CD4-positive, alpha-beta T cell (primary cell): ENCODE results near the gene OGFOD2. TPM values are rescaled to one million over a fixed set of nuclear protein-coding genes. Genes with fewer than 3 reads are reported as not detected.

Experiments
- ATAC-seq: fragments of 200-7000 bp; cut with Tn5 transposase; one replicate; pipeline ENCODE4 v1.10.0; 2022; ENCODE audit warnings: mild to moderate bottlenecking; ENCODE audit not compliant: poor library complexity
- CTCF ChIA-PET: fragments of 350-600 bp; sonication (Branson Sonifier 250); formaldehyde crosslinking; loops from one replicate; lab custom pipeline; 2021; ENCODE audit warnings: antibody characterized with exemption, inconsistent platforms; lab: Charles Lee
- POLR2A ChIA-PET: fragments of 350-600 bp; sonication (Branson Sonifier 250); formaldehyde crosslinking; loops from one replicate; lab custom pipeline; 2021; ENCODE audit warnings: antibody characterized with exemption, inconsistent platforms; lab: Charles Lee
- DNase-seq, 14 experiments: peaks; one replicate each; pipeline ENCODE4 v3.0.0-alpha.2; 2013 to 2020; ENCODE audit warnings: mixed read lengths in 2 of 14
- H3K27ac ChIP-seq, 2 donors: one replicate each; pipeline versions ENCODE4 v1.5.1 to v1.7.0; 2013; ENCODE audit warnings: low read length in 2 of 2, low read depth in 1 of 2, mild to moderate bottlenecking in 1 of 2
- H3K27me3 ChIP-seq, 2 experiments: 1 replicate in 1 of 2; 2 replicates in 1 of 2; pipeline versions ENCODE4 v1.6.1 to v1.7.0; 2013; ENCODE audit warnings: low read length in 2 of 2, control low read depth in 1 of 2, mild to moderate bottlenecking in 1 of 2, moderate library complexity in 1 of 2; ENCODE audit not compliant: insufficient read depth in 2 of 2, control insufficient read depth in 1 of 2
- H3K36me3 ChIP-seq: one replicate; pipeline ENCODE4 v1.6.1; 2013; ENCODE audit warnings: low read length, control low read depth; ENCODE audit not compliant: insufficient read depth
- H3K4me1 ChIP-seq: one replicate; pipeline ENCODE4 v1.6.1; 2013; ENCODE audit warnings: low read length, control low read depth; ENCODE audit not compliant: insufficient read depth
- H3K4me3 ChIP-seq: one replicate; pipeline ENCODE4 v1.5.1; 2013; ENCODE audit warnings: mild to moderate bottlenecking, low read length, moderate library complexity
- H3K9me3 ChIP-seq, 2 experiments: 1 replicate in 1 of 2; 2 replicates in 1 of 2; pipeline versions ENCODE4 v1.6.1 to v1.7.0; 2013; ENCODE audit warnings: low read length in 2 of 2, mild to moderate bottlenecking in 2 of 2, control low read depth in 1 of 2, moderate library complexity in 1 of 2; ENCODE audit not compliant: control insufficient read depth in 1 of 2, insufficient read depth in 1 of 2
- H3K27ac Mint-ChIP-seq: one replicate; pipeline ENCODE4 v1.8.0; 2020; ENCODE audit warnings: mixed read lengths
- H3K27me3 Mint-ChIP-seq: one replicate; pipeline ENCODE4 v1.8.0; 2021; ENCODE audit warnings: mixed read lengths
- H3K36me3 Mint-ChIP-seq: one replicate; pipeline ENCODE4 v1.8.0; 2021; ENCODE audit warnings: low read depth, mixed read lengths
- H3K4me1 Mint-ChIP-seq: one replicate; pipeline ENCODE4 v1.8.0; 2021; ENCODE audit warnings: low read depth, mixed read lengths
- H3K4me3 Mint-ChIP-seq: one replicate; pipeline ENCODE4 v1.8.0; 2020; ENCODE audit warnings: mild to moderate bottlenecking, mixed read lengths
- H3K9me3 Mint-ChIP-seq: one replicate; pipeline ENCODE4 v1.8.0; 2020; ENCODE audit warnings: mixed read lengths
- intact Hi-C, 2 experiments: fragments of 100-400 bp; cut with DNase I in 1 of 2; cut with micrococcal nuclease in 1 of 2; formaldehyde crosslinking; loops; one replicate each; pipeline versions ENCODE4 v1.15.1 to v1.9.0; 2023 to 2025; cut with DNase I, micrococcal nuclease
- total RNA-seq, 174 experiments: library from RNA in 2 of 174; stranded (reverse) in 2 of 174; gene quantifications; one replicate each; pipeline ENCODE4 v1.2.3 and lab custom pipeline; 2021 to 2026
- TF ChIP-seq, protein P1 (sequence below): fragments of 200-600 bp; IDR thresholded peaks from one replicate; pipeline ENCODE4 v1.8.0; 2022; ENCODE audit warnings: antibody characterized with exemption, mild to moderate bottlenecking

OGFOD2 gene
- total RNA-seq, 2 experiments from 2014 or later: 12.0 to 14.9 TPM

DNA sequence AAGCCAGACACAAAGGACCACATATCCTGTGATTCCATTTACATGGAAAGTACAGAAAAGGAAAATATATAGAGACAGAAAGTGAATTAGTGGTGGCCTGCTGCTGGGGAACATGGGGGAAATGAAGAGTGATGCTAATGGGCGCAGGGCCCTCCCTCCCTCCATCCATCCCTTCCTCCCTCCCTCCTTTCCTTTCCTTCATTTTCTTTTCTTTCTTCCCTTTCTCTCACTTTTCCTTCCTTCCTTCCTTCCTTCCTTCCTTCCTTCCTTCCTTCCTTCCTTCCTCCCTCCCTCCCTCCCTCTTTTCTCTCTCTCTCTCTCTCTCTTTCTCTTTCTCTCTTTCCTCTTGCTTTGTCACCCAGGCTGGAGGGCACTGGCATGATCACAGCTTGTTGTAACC, 42.7 kb downstream of the OGFOD2 start:
- H3K4me3 Mint-ChIP-seq: no peak overlapping the region
- H3K27me3 Mint-ChIP-seq: no peaks in the 10 kb centered on the region
- H3K36me3 Mint-ChIP-seq: peaks cover 15% of the 10 kb centered on the region
- intact Hi-C loops: no loop called here
- POLR2A ChIA-PET: no interaction called here
- no peak overlapping the region for H3K27ac ChIP-seq
- H3K4me1 Mint-ChIP-seq: peaks cover 20% of the 10 kb centered on the region
- no peaks in the 10 kb centered on the region for H3K9me3 Mint-ChIP-seq
- H3K9me3 ChIP-seq: no peaks in the 10 kb centered on the region
- no peak for ATAC-seq
- H3K36me3 ChIP-seq: peaks cover 11% of the 10 kb centered on the region
- TF ChIP-seq, protein P1, sequence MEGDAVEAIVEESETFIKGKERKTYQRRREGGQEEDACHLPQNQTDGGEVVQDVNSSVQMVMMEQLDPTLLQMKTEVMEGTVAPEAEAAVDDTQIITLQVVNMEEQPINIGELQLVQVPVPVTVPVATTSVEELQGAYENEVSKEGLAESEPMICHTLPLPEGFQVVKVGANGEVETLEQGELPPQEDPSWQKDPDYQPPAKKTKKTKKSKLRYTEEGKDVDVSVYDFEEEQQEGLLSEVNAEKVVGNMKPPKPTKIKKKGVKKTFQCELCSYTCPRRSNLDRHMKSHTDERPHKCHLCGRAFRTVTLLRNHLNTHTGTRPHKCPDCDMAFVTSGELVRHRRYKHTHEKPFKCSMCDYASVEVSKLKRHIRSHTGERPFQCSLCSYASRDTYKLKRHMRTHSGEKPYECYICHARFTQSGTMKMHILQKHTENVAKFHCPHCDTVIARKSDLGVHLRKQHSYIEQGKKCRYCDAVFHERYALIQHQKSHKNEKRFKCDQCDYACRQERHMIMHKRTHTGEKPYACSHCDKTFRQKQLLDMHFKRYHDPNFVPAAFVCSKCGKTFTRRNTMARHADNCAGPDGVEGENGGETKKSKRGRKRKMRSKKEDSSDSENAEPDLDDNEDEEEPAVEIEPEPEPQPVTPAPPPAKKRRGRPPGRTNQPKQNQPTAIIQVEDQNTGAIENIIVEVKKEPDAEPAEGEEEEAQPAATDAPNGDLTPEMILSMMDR: no peak
- no peaks in the 10 kb centered on the region for H3K27me3 ChIP-seq
- DNase-seq: no peak
- no peak overlapping the region for H3K4me3 ChIP-seq
- no peak overlapping the region for H3K27ac Mint-ChIP-seq
- H3K4me1 ChIP-seq: no peaks in the 10 kb centered on the region
- CTCF ChIA-PET: no interaction called here

DNA sequence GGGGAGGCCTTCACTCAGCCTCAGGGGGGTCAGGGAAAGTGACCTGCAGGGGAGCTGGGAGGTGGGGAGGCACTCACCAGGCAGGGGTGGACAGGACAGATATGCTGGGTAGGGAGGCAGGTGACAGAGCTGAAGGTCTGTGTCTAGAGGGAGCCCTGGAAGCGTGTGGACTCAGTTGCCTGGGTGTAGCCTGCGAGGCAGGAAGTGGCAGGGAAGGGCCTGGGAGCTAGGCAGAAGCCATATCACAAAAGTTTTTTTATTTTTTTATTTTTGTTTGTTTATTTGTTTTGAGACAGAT, 44.7 kb downstream of the OGFOD2 start:
- Mint-ChIP-seq H3K4me1 (peaks cover 25% of the 10 kb centered on the region), H3K27ac (peak overlapping the region; percentile 47), H3K27me3 (no peaks in the 10 kb centered on the region), H3K9me3 (no peaks in the 10 kb centered on the region), H3K4me3 (no peak overlapping the region), H3K36me3 (peaks cover 11% of the 10 kb centered on the region)
- intact Hi-C loops: no loop called here
- DNase-seq (no peak), ATAC-seq (no peak)
- ChIA-PET CTCF (no interaction called here), POLR2A (no interaction called here)
- H3K36me3 ChIP-seq: peaks cover 7% of the 10 kb centered on the region
- no peak overlapping the region for H3K27ac ChIP-seq
- H3K9me3 ChIP-seq: no peaks in the 10 kb centered on the region
- peaks cover under 1% of the 10 kb centered on the region for H3K4me1 ChIP-seq
- no peak overlapping the region for H3K4me3 ChIP-seq
- TF ChIP-seq, protein P1: no peak
- H3K27me3 ChIP-seq: no peaks in the 10 kb centered on the region

DNA sequence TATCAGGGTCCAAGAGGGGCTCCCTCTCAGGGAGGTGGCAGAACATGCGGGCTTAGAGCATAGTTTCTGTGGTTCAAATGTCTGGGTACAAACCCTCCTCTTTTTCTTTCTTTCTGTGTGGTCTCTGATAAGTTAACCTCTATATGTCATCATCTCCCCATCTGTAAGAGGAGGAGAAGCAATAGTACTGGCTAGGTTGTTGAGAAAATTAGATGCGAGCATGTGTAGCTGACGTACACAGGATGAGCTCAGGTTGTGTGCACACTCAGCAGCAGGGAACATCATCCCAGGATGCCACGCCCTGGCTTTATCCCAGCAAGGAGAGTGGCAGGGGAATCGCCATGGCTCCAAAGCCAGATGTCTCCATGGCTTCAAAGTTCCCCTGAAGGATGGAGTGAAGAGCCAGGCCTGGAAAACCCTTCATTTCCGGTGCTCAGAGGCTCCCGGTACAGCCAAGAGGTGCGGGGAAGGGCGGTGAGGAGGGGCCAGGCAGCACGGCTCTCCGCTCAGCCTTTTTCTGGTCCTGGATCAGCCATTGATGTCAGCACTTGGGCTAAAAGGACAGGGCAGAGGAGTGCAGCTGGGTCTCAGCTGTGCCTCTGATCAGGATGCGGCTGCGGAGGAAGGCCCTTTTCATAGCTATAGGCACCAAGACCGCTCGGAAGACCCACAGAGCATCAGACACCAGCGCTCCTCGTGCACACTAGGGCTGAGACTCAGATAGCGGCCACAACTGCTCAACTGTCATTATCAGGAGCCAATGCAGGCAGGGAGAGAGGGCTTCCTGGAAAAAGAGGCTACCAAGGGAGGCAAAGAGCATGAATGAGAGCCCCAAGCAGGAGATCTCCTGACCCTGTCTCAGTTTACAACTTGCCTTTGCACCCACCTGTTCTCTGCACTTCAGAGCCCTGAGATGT, 46.9 kb downstream of the OGFOD2 start:
- peaks cover 10% of the 10 kb centered on the region for H3K36me3 Mint-ChIP-seq
- no peaks in the 10 kb centered on the region for H3K9me3 Mint-ChIP-seq
- no peak overlapping the region for H3K4me3 Mint-ChIP-seq
- DNase-seq (no peak), ATAC-seq (no peak)
- Histone ChIP-seq H3K4me1 (peaks cover 5% of the 10 kb centered on the region), H3K27me3 (no peaks in the 10 kb centered on the region), H3K4me3 (no peak overlapping the region), H3K27ac (no peak overlapping the region), H3K9me3 (no peaks in the 10 kb centered on the region), H3K36me3 (peaks cover 8% of the 10 kb centered on the region)
- no peaks in the 10 kb centered on the region for H3K27me3 Mint-ChIP-seq
- intact Hi-C loops: no loop called here
- ChIA-PET CTCF (no interaction called here), POLR2A (no interaction called here)
- peaks cover 36% of the 10 kb centered on the region for H3K4me1 Mint-ChIP-seq
- H3K27ac Mint-ChIP-seq: peak overlapping the region; percentile 27
- TF ChIP-seq, protein P1: no peak
